ENCODE results near the gene PLA2G4D.
A peak's percentile ranks its signal among the peaks of the same experiment; 100 is the strongest.

The PLA2G4D gene

DNA sequence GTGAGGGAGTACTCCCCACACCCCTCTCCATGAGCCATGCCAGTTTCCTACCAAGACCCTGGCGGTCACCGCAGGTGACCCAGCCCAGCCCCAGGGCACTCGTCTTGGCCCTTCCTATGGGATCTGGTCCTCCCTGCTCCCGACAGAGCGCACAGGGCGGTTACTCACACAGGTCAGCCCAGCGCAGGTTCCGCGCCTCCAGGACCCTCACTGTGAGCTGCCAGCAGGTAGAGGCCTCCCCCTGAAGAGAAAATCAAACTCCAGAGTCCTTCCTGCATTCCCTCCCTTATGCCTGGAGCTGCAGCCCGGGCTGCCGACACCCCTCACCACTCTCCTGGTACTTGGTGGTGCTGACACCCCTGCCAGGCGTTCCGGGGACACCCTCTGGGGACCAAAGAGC, 6.9 kb downstream of the PLA2G4D start:
- TF ChIP-seq, protein P1, sequence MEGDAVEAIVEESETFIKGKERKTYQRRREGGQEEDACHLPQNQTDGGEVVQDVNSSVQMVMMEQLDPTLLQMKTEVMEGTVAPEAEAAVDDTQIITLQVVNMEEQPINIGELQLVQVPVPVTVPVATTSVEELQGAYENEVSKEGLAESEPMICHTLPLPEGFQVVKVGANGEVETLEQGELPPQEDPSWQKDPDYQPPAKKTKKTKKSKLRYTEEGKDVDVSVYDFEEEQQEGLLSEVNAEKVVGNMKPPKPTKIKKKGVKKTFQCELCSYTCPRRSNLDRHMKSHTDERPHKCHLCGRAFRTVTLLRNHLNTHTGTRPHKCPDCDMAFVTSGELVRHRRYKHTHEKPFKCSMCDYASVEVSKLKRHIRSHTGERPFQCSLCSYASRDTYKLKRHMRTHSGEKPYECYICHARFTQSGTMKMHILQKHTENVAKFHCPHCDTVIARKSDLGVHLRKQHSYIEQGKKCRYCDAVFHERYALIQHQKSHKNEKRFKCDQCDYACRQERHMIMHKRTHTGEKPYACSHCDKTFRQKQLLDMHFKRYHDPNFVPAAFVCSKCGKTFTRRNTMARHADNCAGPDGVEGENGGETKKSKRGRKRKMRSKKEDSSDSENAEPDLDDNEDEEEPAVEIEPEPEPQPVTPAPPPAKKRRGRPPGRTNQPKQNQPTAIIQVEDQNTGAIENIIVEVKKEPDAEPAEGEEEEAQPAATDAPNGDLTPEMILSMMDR (IDR thresholded peaks at IDR 0.05), result no peak
- no peaks in the 10 kb centered on the region for H3K27me3 ChIP-seq (ENCODE audit: control insufficient read depth, insufficient read depth, low read length)

DNA sequence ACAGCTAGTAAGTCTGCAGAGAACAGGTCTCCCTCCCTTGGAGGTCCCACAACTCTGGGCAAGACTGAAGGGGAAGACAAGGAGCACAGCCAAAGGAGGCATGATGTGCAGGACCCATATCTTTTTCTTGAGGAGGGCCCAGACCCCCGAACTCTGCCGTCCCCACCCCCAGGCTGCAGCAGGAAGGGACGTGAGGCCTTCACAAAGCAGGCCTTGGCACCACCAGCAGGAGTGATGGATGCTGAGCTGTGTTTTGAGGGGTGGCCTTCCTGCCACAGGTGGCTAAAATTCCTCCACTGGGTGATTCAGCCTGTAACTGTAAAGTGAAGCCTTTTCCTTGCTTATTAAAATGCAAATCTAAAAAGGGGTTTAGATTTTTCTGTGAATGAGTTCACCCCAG, 8.6 kb downstream of the PLA2G4D start:
- Histone ChIP-seq H3K4me3 (ENCODE audit: low read depth, low read length) (no peak overlapping the region), H3K9ac (no peak overlapping the region), H3K36me3 (ENCODE audit: control insufficient read depth, insufficient read depth, low read length) (no peaks in the 10 kb centered on the region), H3K4me2 (ENCODE audit: low read length) (no peak overlapping the region), H3K27ac (no peak overlapping the region), H3K27me3 (ENCODE audit: control insufficient read depth, insufficient read depth, low read length) (no peaks in the 10 kb centered on the region), H3K79me2 (no peaks in the 10 kb centered on the region), H3K4me1 (no peaks in the 10 kb centered on the region), H2AFZ (no peak overlapping the region), H3K9me3 (ENCODE audit: control insufficient read depth, low read length) (no peaks in the 10 kb centered on the region)
- TF ChIP-seq, protein P1 (IDR thresholded peaks at IDR 0.05), result no peak

More for the DNA sequence above, 6.9 kb downstream of the PLA2G4D start:
- Histone ChIP-seq H3K4me2 (ENCODE audit: low read length) (no peak overlapping the region), H3K27ac (no peak overlapping the region), H3K9ac (no peak overlapping the region), H3K36me3 (ENCODE audit: control insufficient read depth, insufficient read depth, low read length) (no peaks in the 10 kb centered on the region), H3K4me3 (ENCODE audit: low read depth, low read length) (no peak overlapping the region), H3K9me3 (ENCODE audit: control insufficient read depth, low read length) (no peaks in the 10 kb centered on the region), H2AFZ (no peak overlapping the region), H3K79me2 (no peaks in the 10 kb centered on the region), H3K4me1 (no peaks in the 10 kb centered on the region)

DNA sequence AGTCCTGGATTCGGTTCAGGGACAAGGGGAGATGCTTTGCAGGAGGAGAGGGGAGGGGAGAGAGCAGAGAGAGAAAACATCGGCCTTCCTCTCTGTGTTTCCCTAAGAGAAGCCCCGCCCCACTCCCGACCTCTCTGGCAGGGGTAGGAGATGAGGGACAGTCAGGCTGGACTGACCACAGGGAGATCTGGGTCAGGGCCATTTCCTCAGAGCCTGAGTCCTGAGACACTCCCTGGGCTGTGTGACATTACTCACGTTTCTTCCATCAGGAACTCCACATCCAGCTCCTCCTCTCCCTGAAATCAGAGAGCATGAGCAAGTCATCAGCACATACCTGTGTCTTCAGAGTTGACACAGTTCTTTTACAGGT, 9.1 kb downstream of the PLA2G4D start:
- TF ChIP-seq, protein P1 (IDR thresholded peaks at IDR 0.05), result no peak
- Histone ChIP-seq H3K27me3 (ENCODE audit: control insufficient read depth, insufficient read depth, low read length) (no peaks in the 10 kb centered on the region), H3K36me3 (ENCODE audit: control insufficient read depth, insufficient read depth, low read length) (no peaks in the 10 kb centered on the region), H3K4me2 (ENCODE audit: low read length) (no peak overlapping the region), H3K4me3 (ENCODE audit: low read depth, low read length) (no peak overlapping the region), H3K9me3 (ENCODE audit: control insufficient read depth, low read length) (no peaks in the 10 kb centered on the region), H3K9ac (no peak overlapping the region), H3K79me2 (no peaks in the 10 kb centered on the region), H3K27ac (no peak overlapping the region), H3K4me1 (no peaks in the 10 kb centered on the region), H2AFZ (no peak overlapping the region)

DNA sequence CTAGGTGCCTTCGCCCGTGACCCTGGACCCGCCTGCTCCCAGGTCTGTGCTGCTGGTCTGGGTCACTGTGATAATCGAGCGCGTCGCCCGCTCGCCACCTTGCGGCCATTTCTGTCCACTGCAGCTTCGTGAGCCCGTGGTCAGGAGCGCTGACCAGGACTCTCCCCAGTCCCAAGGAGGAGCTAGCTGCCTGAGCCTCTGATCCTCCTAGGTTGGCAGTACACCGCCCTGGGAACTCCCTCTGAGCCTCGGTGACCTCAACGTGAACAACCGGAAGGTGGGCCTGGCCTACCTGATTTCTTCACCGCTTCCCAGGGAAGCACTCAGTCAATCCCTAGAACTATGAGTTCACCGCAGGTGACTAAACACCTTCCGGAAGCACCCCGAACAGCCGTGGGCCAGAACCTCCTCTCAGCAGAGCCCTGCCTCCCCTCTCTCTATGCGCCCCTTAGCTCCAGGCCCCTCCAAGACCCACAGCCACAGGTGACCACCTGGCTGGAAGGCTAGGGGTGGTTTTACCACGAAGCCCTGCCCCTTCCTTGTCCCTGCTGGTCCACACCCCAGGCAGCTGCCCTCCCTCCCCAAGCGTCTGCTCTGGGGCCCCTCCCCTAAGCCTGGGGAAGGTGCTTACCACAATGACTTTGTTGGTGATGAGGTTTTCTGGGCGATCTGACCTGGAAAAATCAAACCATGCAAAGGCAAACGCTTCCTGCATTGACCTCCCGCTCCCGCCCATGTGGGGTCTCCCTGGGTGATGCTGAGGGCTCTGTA, 9.7 kb downstream of the PLA2G4D start:
- Histone ChIP-seq H3K9ac (no peak overlapping the region), H3K4me3 (ENCODE audit: low read depth, low read length) (no peak overlapping the region)

More for the DNA sequence above, 9.7 kb downstream of the PLA2G4D start:
- H3K4me2 ChIP-seq (ENCODE audit: low read length), result no peak overlapping the region
- no peaks in the 10 kb centered on the region for H3K36me3 ChIP-seq (ENCODE audit: control insufficient read depth, insufficient read depth, low read length)
- H3K4me1 ChIP-seq, result no peaks in the 10 kb centered on the region
- H3K27me3 ChIP-seq (ENCODE audit: control insufficient read depth, insufficient read depth, low read length), result no peaks in the 10 kb centered on the region
- H3K27ac ChIP-seq, result no peak overlapping the region
- no peaks in the 10 kb centered on the region for H3K79me2 ChIP-seq
- H3K9me3 ChIP-seq (ENCODE audit: control insufficient read depth, low read length), result no peaks in the 10 kb centered on the region
- H2AFZ ChIP-seq, result no peak overlapping the region
- TF ChIP-seq, protein P1 (IDR thresholded peaks at IDR 0.05), result peak; percentile 80

All from parathyroid adenoma (tissue), 2 donors.